Trophoblast cell (in vitro differentiated cells and primary cell): ENCODE data around the gene RPTOR.

Source experiments
- DNase-seq, 2 donors: peaks; one replicate each; pipeline ENCODE4 v3.0.0-alpha.2; 2016
- H2AFZ ChIP-seq: 2 replicates; pipeline ENCODE4 v1.6.1; 2013; ENCODE audit warnings: low read length, moderate library complexity, mild to moderate bottlenecking; ENCODE audit not compliant: insufficient read depth, poor library complexity
- H2AK5ac ChIP-seq: 2 replicates; pipeline ENCODE4 v1.6.1; 2013; ENCODE audit warnings: mild to moderate bottlenecking, low read length
- H2BK120ac ChIP-seq: 2 replicates; pipeline ENCODE4 v1.6.1; 2013; ENCODE audit warnings: low read length, mild to moderate bottlenecking, moderate library complexity; ENCODE audit not compliant: insufficient read depth, poor library complexity
- H2BK12ac ChIP-seq: 2 replicates; pipeline ENCODE4 v1.6.1; 2013; ENCODE audit warnings: mild to moderate bottlenecking, low read length, moderate library complexity
- H2BK5ac ChIP-seq: 2 replicates; pipeline ENCODE4 v1.6.1; 2013; ENCODE audit warnings: low read length, low read depth, moderate library complexity, mild to moderate bottlenecking; ENCODE audit not compliant: poor library complexity
- H3K14ac ChIP-seq: 2 replicates; pipeline ENCODE4 v1.6.1; 2013; ENCODE audit warnings: mild to moderate bottlenecking, low read length
- H3K18ac ChIP-seq: 2 replicates; pipeline ENCODE4 v1.6.1; 2013; ENCODE audit warnings: mild to moderate bottlenecking, low read length
- H3K23ac ChIP-seq: 2 replicates; pipeline ENCODE4 v1.6.1; 2013; ENCODE audit warnings: low read length
- H3K27ac ChIP-seq: 2 replicates; pipeline ENCODE4 v1.5.1; 2013; ENCODE audit warnings: low read depth, mild to moderate bottlenecking, inconsistent platforms, low read length, moderate library complexity
- H3K27me3 ChIP-seq: 2 replicates; pipeline ENCODE4 v1.6.1; 2013; ENCODE audit warnings: inconsistent platforms, mild to moderate bottlenecking, low read length, moderate library complexity; ENCODE audit not compliant: insufficient read depth
- H3K36me3 ChIP-seq, 2 experiments: 1 replicate in 1 of 2; 2 replicates in 1 of 2; pipeline ENCODE4 v1.6.1; 2013; ENCODE audit warnings: low read length in 2 of 2, mild to moderate bottlenecking in 2 of 2, moderate library complexity in 1 of 2; ENCODE audit not compliant: insufficient read depth in 2 of 2, control insufficient read depth in 1 of 2
- H3K4ac ChIP-seq: 2 replicates; pipeline ENCODE4 v1.6.1; 2013; ENCODE audit warnings: low read depth, mild to moderate bottlenecking, low read length, moderate library complexity
- H3K4me1 ChIP-seq, 2 experiments: 1 replicate in 1 of 2; 2 replicates in 1 of 2; pipeline ENCODE4 v1.6.1; 2013; ENCODE audit warnings: low read length in 2 of 2, mild to moderate bottlenecking in 2 of 2, moderate library complexity in 1 of 2; ENCODE audit not compliant: insufficient read depth in 2 of 2, control insufficient read depth in 1 of 2
- H3K4me2 ChIP-seq: 2 replicates; pipeline ENCODE4 v1.6.1; 2013; ENCODE audit warnings: inconsistent platforms, mild to moderate bottlenecking, low read length, moderate library complexity
- H3K4me3 ChIP-seq: 2 replicates; pipeline ENCODE4 v1.5.1; 2013; ENCODE audit warnings: mild to moderate bottlenecking, low read depth, low read length, inconsistent platforms
- H3K79me1 ChIP-seq: one replicate; pipeline ENCODE4 v1.6.1; 2013; ENCODE audit warnings: low read length
- H3K79me2 ChIP-seq: 2 replicates; pipeline ENCODE4 v1.6.1; 2013; ENCODE audit warnings: low read length, mild to moderate bottlenecking; ENCODE audit not compliant: control insufficient read depth, insufficient read depth, poor library complexity
- H3K9ac ChIP-seq: 2 replicates; pipeline ENCODE4 v1.6.1; 2013; ENCODE audit warnings: mild to moderate bottlenecking, low read length
- H3K9me3 ChIP-seq: 2 replicates; pipeline ENCODE4 v1.6.1; 2013; ENCODE audit warnings: low read depth, mild to moderate bottlenecking, control low read depth, inconsistent platforms, low read length; ENCODE audit not compliant: insufficient read depth
- H4K12ac ChIP-seq: 2 replicates; pipeline ENCODE4 v1.6.1; 2013; ENCODE audit warnings: low read depth, mild to moderate bottlenecking, low read length, moderate library complexity
- H4K8ac ChIP-seq: 2 replicates; pipeline ENCODE4 v1.6.1; 2013; ENCODE audit warnings: low read depth, mild to moderate bottlenecking, low read length, moderate library complexity
- H4K91ac ChIP-seq: one replicate; pipeline ENCODE4 v1.6.1; 2013; ENCODE audit warnings: low read depth, mild to moderate bottlenecking, low read length, moderate library complexity
- WGBS: extraction: QIAGEN DNeasy Blood & Tissue Kit; methylation state at CpG from one replicate; pipeline ENCODE4 v1.1.7; 2013; ENCODE audit warnings: missing lambda C conversion rate; ENCODE audit not compliant: insufficient read length, insufficient coverage; ENCODE audit errors: extremely low coverage; 5-methylcytosine and 5-hydroxymethylcytosine counted together

The RPTOR gene

DNA sequence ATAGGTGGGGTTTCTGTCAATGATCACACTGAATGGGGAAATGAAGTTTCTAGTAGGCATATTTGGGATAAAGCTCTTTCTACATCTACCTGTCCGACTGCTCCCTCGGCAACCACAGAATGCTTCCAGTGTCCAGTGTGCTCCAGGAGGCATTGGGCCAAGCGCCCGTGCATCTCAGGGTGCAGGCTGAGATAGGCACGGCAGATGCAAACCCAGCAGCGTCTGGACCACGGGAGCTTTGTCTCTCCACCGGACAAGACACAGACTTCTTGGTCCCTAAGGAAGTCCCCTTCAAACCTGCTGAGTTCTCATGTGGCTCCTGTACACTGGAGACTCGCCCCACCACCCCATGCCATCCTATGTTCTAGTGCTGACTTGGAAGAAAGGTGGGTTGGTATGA is 202.8 kb downstream of the RPTOR start:
- H4K12ac ChIP-seq = no peak overlapping the region
- H2AFZ ChIP-seq = no peak overlapping the region
- H3K79me1 ChIP-seq = no peaks in the 10 kb centered on the region
- H3K18ac ChIP-seq = no peak overlapping the region
- H3K14ac ChIP-seq = no peak overlapping the region
- no peak overlapping the region for H3K4me2 ChIP-seq
- H3K36me3 ChIP-seq = peaks cover 0 to 1% of the 10 kb centered on the region in 2 experiments
- H3K9me3 ChIP-seq = peaks cover 2% of the 10 kb centered on the region
- H2BK12ac ChIP-seq = no peak overlapping the region
- no CpG with 5 or more reads among the region's 9 CpGs for WGBS
- H3K9ac ChIP-seq = no peak overlapping the region
- DNase-seq = no peak
- H3K4me3 ChIP-seq = no peak overlapping the region
- H3K23ac ChIP-seq = no peak overlapping the region
- H3K79me2 ChIP-seq = no peaks in the 10 kb centered on the region
- no peak overlapping the region for H3K4ac ChIP-seq
- H3K27ac ChIP-seq = no peak overlapping the region
- H2BK120ac ChIP-seq = no peak overlapping the region
- H2BK5ac ChIP-seq = no peak overlapping the region
- H3K4me1 ChIP-seq = peaks cover 11 to 14% of the 10 kb centered on the region in 2 experiments
- H2AK5ac ChIP-seq = no peak overlapping the region
- H3K27me3 ChIP-seq = no peaks in the 10 kb centered on the region
- no peak overlapping the region for H4K91ac ChIP-seq
- H4K8ac ChIP-seq = no peak overlapping the region

DNA sequence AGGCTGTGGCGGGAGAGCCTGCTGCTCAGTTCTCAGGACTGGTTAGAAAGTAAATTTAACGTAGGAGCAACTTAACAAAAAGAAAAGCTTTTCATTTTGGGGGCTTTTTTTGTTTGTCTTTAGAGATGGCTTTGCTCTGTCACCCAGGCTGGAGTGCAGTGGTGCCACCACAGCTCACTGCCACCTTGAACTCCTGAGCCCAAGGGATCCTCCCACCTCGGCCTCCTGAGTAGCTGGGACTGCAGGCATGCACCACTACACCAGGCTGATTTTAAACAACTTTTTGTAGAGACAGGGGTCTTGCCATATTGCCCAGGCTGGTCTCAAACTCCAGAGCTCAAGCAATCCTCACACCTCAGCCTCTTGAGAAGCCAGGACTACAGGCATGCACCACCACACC is 205.0 kb downstream of the RPTOR start:
- Histone ChIP-seq H2BK12ac (no peak overlapping the region), H3K4me2 (no peak overlapping the region), H2BK120ac (no peak overlapping the region), H3K4me1 (peaks cover 14 to 15% of the 10 kb centered on the region in 2 experiments), H4K91ac (no peak overlapping the region), H4K8ac (no peak overlapping the region), H3K4me3 (no peak overlapping the region), H3K27ac (no peak overlapping the region), H3K36me3 (peaks cover 0 to 5% of the 10 kb centered on the region in 2 experiments), H3K9ac (no peak overlapping the region), H3K79me2 (no peaks in the 10 kb centered on the region), H2AFZ (no peak overlapping the region), H3K79me1 (peaks cover 3% of the 10 kb centered on the region), H2AK5ac (no peak overlapping the region), H3K14ac (no peak overlapping the region), H4K12ac (no peak overlapping the region), H3K9me3 (peaks cover 2% of the 10 kb centered on the region), H3K4ac (no peak overlapping the region), H2BK5ac (no peak overlapping the region), H3K27me3 (no peaks in the 10 kb centered on the region), H3K18ac (no peak overlapping the region), H3K23ac (no peak overlapping the region)
- DNase-seq = no peak
- WGBS = no CpG with 5 or more reads among the region's 3 CpGs

DNA sequence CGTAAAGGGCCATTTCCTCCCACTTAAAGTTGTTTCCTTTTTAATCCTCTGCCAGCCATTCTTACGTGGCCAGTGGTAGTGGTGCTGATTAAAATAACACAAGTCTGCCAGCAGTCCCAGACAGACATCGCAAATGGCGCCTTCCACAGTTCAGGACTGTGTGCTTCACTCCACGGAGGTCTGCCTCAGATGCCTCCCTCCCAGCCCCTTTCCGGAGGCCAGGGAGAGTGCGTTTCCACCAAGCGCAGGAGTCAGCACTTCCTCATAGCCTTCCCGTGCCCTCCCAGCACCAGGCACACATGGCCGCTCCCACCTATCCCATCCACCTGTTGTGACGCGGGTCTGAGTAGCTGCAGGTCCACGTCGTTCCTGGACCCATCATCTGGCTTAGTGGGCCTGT is 205.6 kb downstream of the RPTOR start:
- H2AFZ ChIP-seq = no peak overlapping the region
- no peak overlapping the region for H2BK12ac ChIP-seq
- H3K36me3 ChIP-seq = peaks cover 0 to 5% of the 10 kb centered on the region in 2 experiments

DNA sequence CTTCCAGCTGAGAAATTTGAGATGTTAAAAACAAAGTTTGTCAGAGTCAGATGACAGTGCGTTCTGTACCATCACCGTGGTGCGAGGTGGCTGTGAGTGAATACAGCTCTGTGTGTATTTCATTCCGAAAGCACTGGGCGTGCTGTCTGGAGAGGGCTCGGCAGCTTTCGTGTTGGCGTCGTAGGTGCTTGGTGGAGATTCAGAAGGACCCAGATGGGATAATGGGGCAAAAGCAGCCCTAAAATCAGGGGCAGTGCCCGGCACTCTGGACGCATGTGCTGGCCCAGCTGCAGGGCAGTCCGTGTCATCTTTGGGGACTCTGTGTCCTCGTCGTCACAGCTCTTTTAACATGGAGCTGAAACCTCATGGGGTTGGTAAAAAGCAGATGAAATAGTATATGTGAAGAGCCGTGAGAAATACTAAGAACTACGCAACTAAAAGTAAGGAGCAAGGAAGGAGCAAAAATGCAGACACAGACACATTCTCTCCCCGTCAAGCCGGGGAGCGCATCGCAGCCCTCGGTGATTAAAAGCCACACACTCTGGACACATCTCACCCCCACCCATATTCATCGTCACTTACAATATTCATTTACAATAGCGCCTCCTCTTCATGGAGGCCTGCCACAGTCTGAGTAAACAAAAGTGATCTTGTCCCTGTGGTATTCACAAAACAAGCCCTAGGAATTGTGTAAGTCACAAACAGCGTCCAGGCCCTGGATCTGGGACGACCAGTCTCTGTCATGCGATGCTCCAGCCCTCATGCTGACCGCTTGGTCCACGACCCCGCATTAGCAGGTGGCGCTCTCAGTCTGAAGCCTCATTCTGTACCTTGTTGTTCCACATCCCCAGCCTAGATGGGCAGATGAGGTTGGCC is 206.7 kb downstream of the RPTOR start:
- Histone ChIP-seq H4K12ac (no peak overlapping the region), H4K8ac (no peak overlapping the region), H3K27ac (no peak overlapping the region), H2AFZ (no peak overlapping the region), H3K4me1 (peaks cover 14 to 15% of the 10 kb centered on the region in 2 experiments), H2BK12ac (no peak overlapping the region), H3K79me2 (no peaks in the 10 kb centered on the region), H3K27me3 (no peaks in the 10 kb centered on the region), H3K14ac (peak overlapping the region; percentile 2), H2AK5ac (peak overlapping the region; percentile 6), H3K79me1 (peaks cover 3% of the 10 kb centered on the region), H3K4me2 (peak overlapping the region; percentile 13), H2BK5ac (peak overlapping the region; percentile 17), H3K36me3 (peaks cover 0 to 5% of the 10 kb centered on the region in 2 experiments), H3K23ac (no peak overlapping the region), H3K18ac (no peak overlapping the region), H3K4ac (no peak overlapping the region), H3K9me3 (peaks cover 3% of the 10 kb centered on the region), H3K9ac (no peak overlapping the region), H4K91ac (no peak overlapping the region), H2BK120ac (no peak overlapping the region), H3K4me3 (no peak overlapping the region)
- 100% methylated on average over 1 of the region's 30 CpGs for WGBS
- DNase-seq = peak; percentile 10 to 15

More for the DNA sequence above, 205.6 kb downstream of the RPTOR start:
- no CpG with 5 or more reads among the region's 14 CpGs for WGBS
- no peak overlapping the region for H3K27ac ChIP-seq
- H4K12ac ChIP-seq = no peak overlapping the region
- no peaks in the 10 kb centered on the region for H3K27me3 ChIP-seq
- H3K79me2 ChIP-seq = no peaks in the 10 kb centered on the region
- H4K91ac ChIP-seq = no peak overlapping the region
- H3K4ac ChIP-seq = no peak overlapping the region
- DNase-seq = no peak
- peaks cover 3% of the 10 kb centered on the region for H3K9me3 ChIP-seq
- no peak overlapping the region for H4K8ac ChIP-seq
- H2BK120ac ChIP-seq = no peak overlapping the region
- H3K79me1 ChIP-seq = peaks cover 3% of the 10 kb centered on the region
- peaks cover 14 to 15% of the 10 kb centered on the region in 2 experiments for H3K4me1 ChIP-seq
- no peak overlapping the region for H2AK5ac ChIP-seq
- H3K4me3 ChIP-seq = no peak overlapping the region
- no peak overlapping the region for H3K9ac ChIP-seq
- H2BK5ac ChIP-seq = no peak overlapping the region
- H3K4me2 ChIP-seq = no peak overlapping the region
- no peak overlapping the region for H3K18ac ChIP-seq
- no peak overlapping the region for H3K14ac ChIP-seq
- no peak overlapping the region for H3K23ac ChIP-seq
